GM18517 (cell line): ENCODE measurements around the gene GULP1.

Source experiments
- ATAC-seq: cut with Tn5 transposase; IDR thresholded peaks from one replicate; pipeline ENCODE4 v1.9.1; 2021; ENCODE audit warnings: mild to moderate bottlenecking, moderate library complexity; ENCODE audit not compliant: unreplicated experiment

GULP1 gene

GRCh38 chr2:188365058-188365641 is 73.5 kb downstream of the GULP1 start:
- no peak for ATAC-seq

GRCh38 chr2:188367164-188367563 is 75.5 kb downstream of the GULP1 start:
- no peak for ATAC-seq

GRCh38 chr2:188369365-188369764 is 77.7 kb downstream of the GULP1 start:
- ATAC-seq: peak; percentile 71

- no peak for ATAC-seq
Observed at GRCh38 chr2:188378371-188378950, 86.8 kb downstream of the GULP1 start.

GRCh38 chr2:188379748-188380147 is 88.1 kb downstream of the GULP1 start:
- no peak for ATAC-seq

GRCh38 chr2:188380280-188380679 is 88.6 kb downstream of the GULP1 start:
- no peak for ATAC-seq

- ATAC-seq: no peak
Observed at GRCh38 chr2:188381614-188382013, 89.9 kb downstream of the GULP1 start.

- ATAC-seq: no peak
Observed at GRCh38 chr2:188382107-188382506, 90.4 kb downstream of the GULP1 start.

- no peak for ATAC-seq
Observed at GRCh38 chr2:188383158-188383557, 91.5 kb downstream of the GULP1 start.

GRCh38 chr2:188385857-188386256 is 94.2 kb downstream of the GULP1 start:
- no peak for ATAC-seq

GRCh38 chr2:188388831-188389230 is 97.2 kb downstream of the GULP1 start:
- no peak for ATAC-seq

- ATAC-seq: no peak
Observed at GRCh38 chr2:188391354-188391753, 99.7 kb downstream of the GULP1 start.

- ATAC-seq: no peak
Observed at GRCh38 chr2:188394931-188395472, 103.3 kb downstream of the GULP1 start.

- no peak for ATAC-seq
Observed at GRCh38 chr2:188395903-188396689, 104.4 kb downstream of the GULP1 start.

GRCh38 chr2:188399159-188399558 is 107.5 kb downstream of the GULP1 start:
- ATAC-seq: no peak

GRCh38 chr2:188403676-188404075 is 112.0 kb downstream of the GULP1 start:
- ATAC-seq: no peak

GRCh38 chr2:188404341-188405004 is 112.8 kb downstream of the GULP1 start:
- ATAC-seq: no peak

GRCh38 chr2:188406414-188406813 is 114.7 kb downstream of the GULP1 start:
- ATAC-seq: no peak

- no peak for ATAC-seq
Observed at GRCh38 chr2:188410504-188411235, 119.0 kb downstream of the GULP1 start.

GRCh38 chr2:188412190-188412589 is 120.5 kb downstream of the GULP1 start:
- no peak for ATAC-seq

GRCh38 chr2:188414411-188414810 is 122.7 kb downstream of the GULP1 start:
- ATAC-seq: no peak
